Lower leg skin (tissue), 3 donors: ENCODE measurements around the gene SLC12A3.

Source experiments
- CTCF ChIP-seq, 3 donors: fragments of 450-650 bp; IDR thresholded peaks; one replicate each; pipeline ENCODE4 v1.5.1; 2016; ENCODE audit warnings: antibody characterized with exemption in 3 of 3, mild to moderate bottlenecking in 3 of 3, moderate library complexity in 2 of 3
- POLR2A ChIP-seq, 2 donors: fragments of 450-650 bp; IDR thresholded peaks; one replicate each; pipeline ENCODE4 v1.6.1; 2016 to 2017; ENCODE audit warnings: antibody characterized with exemption in 2 of 2, mild to moderate bottlenecking in 1 of 2, moderate library complexity in 1 of 2

GRCh38 chr16:56851671-56852400 is 13.2 kb upstream of the SLC12A3 start:
- no peak for TF ChIP-seq CTCF (IDR thresholded peaks at IDR 0.05)
- TF ChIP-seq POLR2A (IDR thresholded peaks at IDR 0.05): no peak
